DOHH2 (cell line): ENCODE data around the gene TUT4.

Experiments
- EZH2phosphoT487 ChIP-seq: fragments of 200-600 bp; sonication (generic); IDR thresholded peaks from 2 replicates; pipeline ENCODE4 v1.6.1; 2017; ENCODE audit warnings: borderline replicate concordance, mild to moderate bottlenecking, antibody characterized with exemption, low read length, moderate library complexity, mixed read lengths
- TF ChIP-seq, protein P1 (sequence below): fragments of 200-600 bp; sonication (generic); IDR thresholded peaks from one replicate; pipeline ENCODE4 v1.5.1; 2014; ENCODE audit warnings: antibody characterized with exemption, mild to moderate bottlenecking, low read depth, low read length; ENCODE audit not compliant: poor library complexity, severe bottlenecking

DNA sequence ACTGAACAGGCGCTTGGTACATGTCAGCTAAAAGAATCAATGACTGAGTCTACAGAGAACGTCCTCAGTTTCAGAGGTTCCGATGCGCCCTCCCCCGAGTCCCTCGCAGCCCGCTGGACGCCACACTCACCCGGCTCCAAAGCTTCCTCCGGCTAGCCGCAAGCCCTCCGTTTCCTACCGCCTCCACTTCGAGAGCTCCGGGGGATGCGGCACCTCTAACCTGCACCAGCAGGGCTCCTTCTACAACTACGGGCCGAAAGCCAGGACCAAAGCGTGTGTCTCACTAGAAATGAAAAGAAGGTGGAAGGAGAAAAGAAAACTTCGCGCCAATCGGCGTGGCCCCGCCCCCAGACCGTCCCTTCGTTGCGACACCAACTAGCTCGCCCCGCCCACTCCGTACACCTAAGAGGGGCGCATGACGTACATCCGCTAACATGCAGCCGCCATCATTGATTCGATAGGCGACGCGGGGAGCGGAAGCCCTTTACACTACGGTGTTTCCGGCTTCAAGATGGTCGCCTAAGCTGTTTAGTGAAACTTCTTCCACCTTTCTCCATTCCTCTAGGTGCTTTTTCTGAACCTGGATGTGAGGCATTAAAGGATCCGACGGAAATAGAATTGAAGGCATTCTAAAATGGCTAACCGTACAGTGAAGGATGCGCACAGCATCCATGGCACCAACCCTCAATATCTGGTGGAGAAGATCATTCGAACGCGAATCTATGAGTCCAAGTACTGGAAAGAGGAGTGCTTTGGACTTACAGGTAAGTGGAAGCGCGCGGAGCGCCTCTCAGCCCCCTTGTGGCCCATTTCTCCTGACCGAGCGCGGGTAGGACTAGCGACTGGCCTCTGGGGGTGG, 148.5 kb downstream of the TUT4 start, which contains the start of the genes ORC1 and PRPF38A:
- TF ChIP-seq, protein P1, sequence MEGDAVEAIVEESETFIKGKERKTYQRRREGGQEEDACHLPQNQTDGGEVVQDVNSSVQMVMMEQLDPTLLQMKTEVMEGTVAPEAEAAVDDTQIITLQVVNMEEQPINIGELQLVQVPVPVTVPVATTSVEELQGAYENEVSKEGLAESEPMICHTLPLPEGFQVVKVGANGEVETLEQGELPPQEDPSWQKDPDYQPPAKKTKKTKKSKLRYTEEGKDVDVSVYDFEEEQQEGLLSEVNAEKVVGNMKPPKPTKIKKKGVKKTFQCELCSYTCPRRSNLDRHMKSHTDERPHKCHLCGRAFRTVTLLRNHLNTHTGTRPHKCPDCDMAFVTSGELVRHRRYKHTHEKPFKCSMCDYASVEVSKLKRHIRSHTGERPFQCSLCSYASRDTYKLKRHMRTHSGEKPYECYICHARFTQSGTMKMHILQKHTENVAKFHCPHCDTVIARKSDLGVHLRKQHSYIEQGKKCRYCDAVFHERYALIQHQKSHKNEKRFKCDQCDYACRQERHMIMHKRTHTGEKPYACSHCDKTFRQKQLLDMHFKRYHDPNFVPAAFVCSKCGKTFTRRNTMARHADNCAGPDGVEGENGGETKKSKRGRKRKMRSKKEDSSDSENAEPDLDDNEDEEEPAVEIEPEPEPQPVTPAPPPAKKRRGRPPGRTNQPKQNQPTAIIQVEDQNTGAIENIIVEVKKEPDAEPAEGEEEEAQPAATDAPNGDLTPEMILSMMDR = peak; percentile 85
- no peak for TF ChIP-seq EZH2phosphoT487
